HepG2 (cell line): ENCODE data around the gene HSF2BP. TPM values are rescaled to one million over a fixed set of nuclear protein-coding genes. Genes with fewer than 3 reads are reported as not detected.

Experiments
- ATRX ChIP-seq: sonication (generic); formaldehyde crosslinking; IDR thresholded peaks from 2 replicates; pipeline ENCODE4 v1.4.0; 2020; ENCODE audit warnings: missing genetic modification reagents, borderline replicate concordance
- HHEX ChIP-seq: IDR thresholded peaks from 2 replicates; pipeline ENCODE4 v1.6.1; 2016; ENCODE audit warnings: control low read depth
- KDM1A ChIP-seq: IDR thresholded peaks from 2 replicates; pipeline ENCODE4 v1.6.1; 2016; ENCODE audit warnings: missing compliant biosample characterization
- NCOA5 ChIP-seq: sonication (generic); formaldehyde crosslinking; IDR thresholded peaks from 2 replicates; pipeline ENCODE4 v1.4.0; 2020; ENCODE audit warnings: missing genetic modification reagents
- POGZ ChIP-seq: sonication (generic); formaldehyde crosslinking; IDR thresholded peaks from 2 replicates; pipeline ENCODE4 v1.4.0; 2020; ENCODE audit warnings: mild to moderate bottlenecking, missing genetic modification reagents
- SRF ChIP-seq: IDR thresholded peaks from 2 replicates; pipeline ENCODE4 v1.6.1; 2011; ENCODE audit warnings: mild to moderate bottlenecking, low read depth, low read length, moderate library complexity
- ZFP1 ChIP-seq: IDR thresholded peaks from 2 replicates; pipeline ENCODE4 v1.6.1; 2016
- ZNF282 ChIP-seq: fragments of 450-650 bp; IDR thresholded peaks from 2 replicates; pipeline ENCODE4 v1.6.1; 2018; ENCODE audit not compliant: partially characterized antibody
- ZNF451 ChIP-seq: sonication (generic); formaldehyde crosslinking; IDR thresholded peaks from 2 replicates; pipeline ENCODE4 v1.5.0; 2020; ENCODE audit warnings: mild to moderate bottlenecking, missing genetic modification reagents
- ZNF598 ChIP-seq: sonication (generic); formaldehyde crosslinking; IDR thresholded peaks from 2 replicates; pipeline ENCODE4 v1.5.1; 2020; ENCODE audit warnings: mild to moderate bottlenecking, missing genetic modification reagents, borderline replicate concordance
- ZNF605 ChIP-seq: sonication (generic); formaldehyde crosslinking; IDR thresholded peaks from 2 replicates; pipeline ENCODE4 v1.8.0; 2022; ENCODE audit warnings: mild to moderate bottlenecking, missing genetic modification reagents
- polyA plus RNA-seq, 8 experiments: library from polyadenylated mRNA; depleted of rRNA in 3 of 8; stranded (reverse) in 7 of 8; unstranded in 1 of 8; fragments of >200 nt; fragmentation: Illumina TruSeq in 4 of 8; extraction: Trizol in 4 of 8; gene quantifications; 2 replicates each; pipeline versions ENCODE4 v1.2.1 to v1.2.3, GENCODE V29; 2011 to 2016; ENCODE audit warnings: low read depth in 4 of 8, missing spikeins in 1 of 8, mixed read lengths in 1 of 8; ENCODE audit not compliant: insufficient read depth in 1 of 8
- total RNA-seq, 5 experiments: library from RNA; depleted of rRNA; stranded (reverse); fragments of >200 nt; fragmentation: Illumina TruSeq; extraction: Trizol; gene quantifications; 2 replicates each; pipeline ENCODE4 v1.2.3, GENCODE V29; 2016; ENCODE audit warnings: low read depth in 1 of 5
- TF ChIP-seq, protein P1 (sequence below): IDR thresholded peaks from 2 replicates; pipeline ENCODE4 v1.4.0; 2020; ENCODE audit warnings: mild to moderate bottlenecking, missing genetic modification reagents
- TF ChIP-seq, protein P2 (sequence below): sonication (generic); formaldehyde crosslinking; IDR thresholded peaks from 2 replicates; pipeline ENCODE4 v1.5.0; 2020; ENCODE audit warnings: mild to moderate bottlenecking, missing genetic modification reagents
- TF ChIP-seq, protein P3 (sequence below): conservative IDR thresholded peaks from 2 replicates; pipeline ENCODE4 v1.6.1; 2018; ENCODE audit warnings: missing genetic modification reagents
- TF ChIP-seq, protein P4 (sequence below): sonication (generic); formaldehyde crosslinking; conservative IDR thresholded peaks from 2 replicates; pipeline ENCODE4 v1.8.1; 2023; ENCODE audit warnings: missing genetic modification reagents
- TF ChIP-seq, protein P5 (sequence below): sonication (generic); formaldehyde crosslinking; IDR thresholded peaks from 2 replicates; pipeline ENCODE4 v1.5.1; 2020; ENCODE audit warnings: mild to moderate bottlenecking, missing genetic modification reagents, borderline replicate concordance
- TF ChIP-seq, protein P6 (sequence below): sonication (generic); formaldehyde crosslinking; IDR thresholded peaks from 2 replicates; pipeline ENCODE4 v1.5.0; 2020; ENCODE audit warnings: mild to moderate bottlenecking, missing genetic modification reagents, borderline replicate concordance

The HSF2BP gene
- total and polyA plus RNA-seq, 2 of the 13 experiments (the other 11 are each of a cell fraction or from before 2014, with no cell fraction given), result 0.67 to 2.2 TPM

DNA sequence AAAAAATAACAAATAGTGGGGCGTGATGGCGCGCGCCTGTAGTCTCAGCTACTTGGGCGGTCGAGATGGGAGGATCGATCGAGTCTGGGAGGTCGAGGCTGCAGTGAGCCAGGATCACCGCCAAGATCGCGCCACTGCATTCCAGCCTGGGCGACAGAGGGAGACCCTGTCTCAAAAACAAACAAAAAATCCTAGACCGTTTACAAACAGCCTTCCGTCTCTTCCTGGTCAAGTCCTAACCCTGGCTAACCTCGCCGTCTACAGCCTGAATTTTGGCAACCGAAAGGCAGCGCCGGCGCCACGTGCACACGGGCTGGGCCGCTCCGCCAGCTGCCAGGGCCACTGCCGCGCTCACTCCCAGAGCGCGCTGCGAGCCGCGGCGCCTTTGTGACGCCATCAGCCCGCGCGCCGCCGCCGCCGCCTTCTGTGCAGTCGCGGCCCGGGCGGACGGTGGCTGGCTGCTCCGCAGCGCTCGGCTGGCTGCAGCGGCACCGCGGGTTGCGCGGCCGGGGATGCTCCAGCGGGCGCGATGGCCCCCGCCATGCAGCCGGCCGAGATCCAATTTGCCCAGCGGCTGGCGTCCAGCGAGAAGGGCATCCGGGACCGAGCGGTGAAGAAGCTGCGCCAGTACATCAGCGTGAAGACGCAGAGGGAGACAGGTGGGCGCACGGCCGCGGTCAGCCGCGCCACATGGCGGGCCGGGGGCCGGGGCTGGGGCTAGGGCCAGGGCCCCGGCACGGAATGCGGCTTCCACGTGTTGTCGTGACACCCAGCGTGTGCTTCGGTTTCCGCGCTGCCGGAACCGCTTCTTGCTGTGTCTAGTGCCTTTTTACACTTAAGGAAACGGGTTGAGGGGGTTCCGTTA lies at the start of gene HSF2BP, which contains the start of gene RRP1B (continued):
- TF ChIP-seq, protein P1, sequence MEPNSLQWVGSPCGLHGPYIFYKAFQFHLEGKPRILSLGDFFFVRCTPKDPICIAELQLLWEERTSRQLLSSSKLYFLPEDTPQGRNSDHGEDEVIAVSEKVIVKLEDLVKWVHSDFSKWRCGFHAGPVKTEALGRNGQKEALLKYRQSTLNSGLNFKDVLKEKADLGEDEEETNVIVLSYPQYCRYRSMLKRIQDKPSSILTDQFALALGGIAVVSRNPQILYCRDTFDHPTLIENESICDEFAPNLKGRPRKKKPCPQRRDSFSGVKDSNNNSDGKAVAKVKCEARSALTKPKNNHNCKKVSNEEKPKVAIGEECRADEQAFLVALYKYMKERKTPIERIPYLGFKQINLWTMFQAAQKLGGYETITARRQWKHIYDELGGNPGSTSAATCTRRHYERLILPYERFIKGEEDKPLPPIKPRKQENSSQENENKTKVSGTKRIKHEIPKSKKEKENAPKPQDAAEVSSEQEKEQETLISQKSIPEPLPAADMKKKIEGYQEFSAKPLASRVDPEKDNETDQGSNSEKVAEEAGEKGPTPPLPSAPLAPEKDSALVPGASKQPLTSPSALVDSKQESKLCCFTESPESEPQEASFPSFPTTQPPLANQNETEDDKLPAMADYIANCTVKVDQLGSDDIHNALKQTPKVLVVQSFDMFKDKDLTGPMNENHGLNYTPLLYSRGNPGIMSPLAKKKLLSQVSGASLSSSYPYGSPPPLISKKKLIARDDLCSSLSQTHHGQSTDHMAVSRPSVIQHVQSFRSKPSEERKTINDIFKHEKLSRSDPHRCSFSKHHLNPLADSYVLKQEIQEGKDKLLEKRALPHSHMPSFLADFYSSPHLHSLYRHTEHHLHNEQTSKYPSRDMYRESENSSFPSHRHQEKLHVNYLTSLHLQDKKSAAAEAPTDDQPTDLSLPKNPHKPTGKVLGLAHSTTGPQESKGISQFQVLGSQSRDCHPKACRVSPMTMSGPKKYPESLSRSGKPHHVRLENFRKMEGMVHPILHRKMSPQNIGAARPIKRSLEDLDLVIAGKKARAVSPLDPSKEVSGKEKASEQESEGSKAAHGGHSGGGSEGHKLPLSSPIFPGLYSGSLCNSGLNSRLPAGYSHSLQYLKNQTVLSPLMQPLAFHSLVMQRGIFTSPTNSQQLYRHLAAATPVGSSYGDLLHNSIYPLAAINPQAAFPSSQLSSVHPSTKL (CRISPR knock-in tag), result 0 out of 2 replicates have a peak, but pooled peaks have one; percentile 45
- TF ChIP-seq, protein P2, sequence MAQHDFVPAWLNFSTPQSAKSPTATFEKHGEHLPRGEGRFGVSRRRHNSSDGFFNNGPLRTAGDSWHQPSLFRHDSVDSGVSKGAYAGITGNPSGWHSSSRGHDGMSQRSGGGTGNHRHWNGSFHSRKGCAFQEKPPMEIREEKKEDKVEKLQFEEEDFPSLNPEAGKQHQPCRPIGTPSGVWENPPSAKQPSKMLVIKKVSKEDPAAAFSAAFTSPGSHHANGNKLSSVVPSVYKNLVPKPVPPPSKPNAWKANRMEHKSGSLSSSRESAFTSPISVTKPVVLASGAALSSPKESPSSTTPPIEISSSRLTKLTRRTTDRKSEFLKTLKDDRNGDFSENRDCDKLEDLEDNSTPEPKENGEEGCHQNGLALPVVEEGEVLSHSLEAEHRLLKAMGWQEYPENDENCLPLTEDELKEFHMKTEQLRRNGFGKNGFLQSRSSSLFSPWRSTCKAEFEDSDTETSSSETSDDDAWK (CRISPR knock-in tag), result no peak
- TF ChIP-seq POGZ (CRISPR knock-in tag), result peak; percentile 67; the same call in 1 of the 2 replicates
- no peak for TF ChIP-seq ZNF598 (CRISPR knock-in tag)
- TF ChIP-seq HHEX, result no peak
- TF ChIP-seq, protein P3, sequence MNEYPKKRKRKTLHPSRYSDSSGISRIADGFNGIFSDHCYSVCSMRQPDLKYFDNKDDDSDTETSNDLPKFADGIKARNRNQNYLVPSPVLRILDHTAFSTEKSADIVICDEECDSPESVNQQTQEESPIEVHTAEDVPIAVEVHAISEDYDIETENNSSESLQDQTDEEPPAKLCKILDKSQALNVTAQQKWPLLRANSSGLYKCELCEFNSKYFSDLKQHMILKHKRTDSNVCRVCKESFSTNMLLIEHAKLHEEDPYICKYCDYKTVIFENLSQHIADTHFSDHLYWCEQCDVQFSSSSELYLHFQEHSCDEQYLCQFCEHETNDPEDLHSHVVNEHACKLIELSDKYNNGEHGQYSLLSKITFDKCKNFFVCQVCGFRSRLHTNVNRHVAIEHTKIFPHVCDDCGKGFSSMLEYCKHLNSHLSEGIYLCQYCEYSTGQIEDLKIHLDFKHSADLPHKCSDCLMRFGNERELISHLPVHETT (CRISPR knock-in tag), result peak; percentile 83
- TF ChIP-seq, protein P4, sequence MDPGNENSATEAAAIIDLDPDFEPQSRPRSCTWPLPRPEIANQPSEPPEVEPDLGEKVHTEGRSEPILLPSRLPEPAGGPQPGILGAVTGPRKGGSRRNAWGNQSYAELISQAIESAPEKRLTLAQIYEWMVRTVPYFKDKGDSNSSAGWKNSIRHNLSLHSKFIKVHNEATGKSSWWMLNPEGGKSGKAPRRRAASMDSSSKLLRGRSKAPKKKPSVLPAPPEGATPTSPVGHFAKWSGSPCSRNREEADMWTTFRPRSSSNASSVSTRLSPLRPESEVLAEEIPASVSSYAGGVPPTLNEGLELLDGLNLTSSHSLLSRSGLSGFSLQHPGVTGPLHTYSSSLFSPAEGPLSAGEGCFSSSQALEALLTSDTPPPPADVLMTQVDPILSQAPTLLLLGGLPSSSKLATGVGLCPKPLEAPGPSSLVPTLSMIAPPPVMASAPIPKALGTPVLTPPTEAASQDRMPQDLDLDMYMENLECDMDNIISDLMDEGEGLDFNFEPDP (CRISPR knock-in tag), result 0 out of 2 replicates have a peak, but pooled peaks have one; percentile 87
- TF ChIP-seq KDM1A (CRISPR knock-in tag), result no peak
- TF ChIP-seq ATRX (CRISPR knock-in tag), result no peak
- TF ChIP-seq, protein P5, sequence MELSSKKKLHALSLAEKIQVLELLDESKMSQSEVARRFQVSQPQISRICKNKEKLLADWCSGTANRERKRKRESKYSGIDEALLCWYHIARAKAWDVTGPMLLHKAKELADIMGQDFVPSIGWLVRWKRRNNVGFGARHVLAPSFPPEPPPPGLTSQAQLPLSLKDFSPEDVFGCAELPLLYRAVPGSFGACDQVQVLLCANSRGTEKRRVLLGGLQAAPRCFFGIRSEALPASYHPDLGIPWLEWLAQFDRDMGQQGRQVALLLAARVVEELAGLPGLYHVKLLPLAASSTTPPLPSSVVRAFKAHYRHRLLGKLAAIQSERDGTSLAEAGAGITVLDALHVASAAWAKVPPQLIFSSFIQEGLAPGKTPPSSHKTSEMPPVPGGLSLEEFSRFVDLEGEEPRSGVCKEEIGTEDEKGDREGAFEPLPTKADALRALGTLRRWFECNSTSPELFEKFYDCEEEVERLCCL (CRISPR knock-in tag), result no peak
- peak; percentile 55; the same call in 1 of the 2 replicates for TF ChIP-seq SRF
- TF ChIP-seq ZFP1, result no peak
- TF ChIP-seq NCOA5 (CRISPR knock-in tag), result no peak
- TF ChIP-seq ZNF451, result peak; percentile 98
- TF ChIP-seq ZNF282, result no peak
- TF ChIP-seq, protein P6, sequence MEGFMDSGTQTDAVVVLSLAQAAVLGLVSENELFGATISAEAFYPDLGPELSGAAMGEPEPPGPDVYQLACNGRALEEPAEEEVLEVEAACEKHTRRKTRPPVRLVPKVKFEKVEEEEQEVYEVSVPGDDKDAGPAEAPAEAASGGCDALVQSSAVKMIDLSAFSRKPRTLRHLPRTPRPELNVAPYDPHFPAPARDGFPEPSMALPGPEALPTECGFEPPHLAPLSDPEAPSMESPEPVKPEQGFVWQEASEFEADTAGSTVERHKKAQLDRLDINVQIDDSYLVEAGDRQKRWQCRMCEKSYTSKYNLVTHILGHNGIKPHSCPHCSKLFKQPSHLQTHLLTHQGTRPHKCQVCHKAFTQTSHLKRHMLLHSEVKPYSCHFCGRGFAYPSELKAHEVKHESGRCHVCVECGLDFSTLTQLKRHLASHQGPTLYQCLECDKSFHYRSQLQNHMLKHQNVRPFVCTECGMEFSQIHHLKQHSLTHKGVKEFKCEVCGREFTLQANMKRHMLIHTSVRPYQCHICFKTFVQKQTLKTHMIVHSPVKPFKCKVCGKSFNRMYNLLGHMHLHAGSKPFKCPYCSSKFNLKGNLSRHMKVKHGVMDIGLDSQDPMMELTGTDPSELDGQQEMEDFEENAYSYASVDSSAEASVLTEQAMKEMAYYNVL (CRISPR knock-in tag), result 0 out of 2 replicates have a peak, but pooled peaks have one; percentile 22
- TF ChIP-seq ZNF605 (CRISPR knock-in tag), result no peak; the same call in 1 of the 2 replicates
